ENCODE results near the gene DYSF. TPM values are rescaled to one million over a fixed set of nuclear protein-coding genes. Genes with fewer than 3 reads are reported as not detected.

Gene DYSF
- total and polyA plus RNA-seq, 2 donors (not counting 3 experiments of a cell fraction or from before 2014, with no cell fraction given), result 50.9 to 152 TPM

- H3K36me3 ChIP-seq (ENCODE audit: control insufficient read depth in 2 of 2, extremely low read depth in 1 of 2, insufficient read depth in 2 of 2, low read length in 2 of 2), result peaks cover 0 to 45% of the 10 kb centered on the region in 2 experiments
- H3K9me3 ChIP-seq (replicated peaks; ENCODE audit: control insufficient read depth, insufficient read depth, low read length), result no peaks in the 10 kb centered on the region
- no peaks in the 10 kb centered on the region for H3K27me3 ChIP-seq (ENCODE audit: control insufficient read depth in 2 of 2, insufficient read depth in 2 of 2, low read length in 2 of 2)
- FAIRE-seq (no peak), DNase-seq (ENCODE audit: low read depth, low spot score) (no peak)
- dilution Hi-C loops (cut with MboI; ENCODE audit: extremely low pct_ligation_motif_present, low sequenced_read_pairs), result no loop called here
- BruUV-seq (replicated peaks), result no TSS peak
- H2AFZ ChIP-seq (ENCODE audit: low read depth, low read length), result no peak overlapping the region
- TF ChIP-seq CTCF (IDR thresholded peaks at IDR 0.05; ENCODE audit: extremely low read depth in 1 of 2, insufficient read depth in 1 of 2, low read depth in 1 of 2, low read length in 2 of 2) (no peak), MAX (IDR thresholded peaks at IDR 0.05; ENCODE audit: insufficient read depth, insufficient read length) (no peak), POLR2AphosphoS5 (IDR thresholded peaks at IDR 0.05; ENCODE audit: insufficient read depth, low read depth, low read length) (no peak), EZH2 (IDR thresholded peaks at IDR 0.05; ENCODE audit: borderline replicate concordance, low read depth, low read length, severe bottlenecking) (no peak), POLR2A (IDR thresholded peaks at IDR 0.05; ENCODE audit: low read depth, low read length) (no peak), JUN (IDR thresholded peaks at IDR 0.05; ENCODE audit: borderline replicate concordance, insufficient read depth, insufficient read length, low read depth) (no peak), FOS (IDR thresholded peaks at IDR 0.05; ENCODE audit: borderline replicate concordance, insufficient read depth, low read length) (no peak), GATA2 (IDR thresholded peaks at IDR 0.05; ENCODE audit: insufficient read depth, insufficient read length, low read depth, low read length) (no peak), MYC (IDR thresholded peaks at IDR 0.05; ENCODE audit: low read depth, low read length) (no peak)
- no peak overlapping the region for H3K9ac ChIP-seq (replicated peaks; ENCODE audit: extremely low read depth, insufficient read depth, low read length)
- no peaks in the 10 kb centered on the region for H3K9me1 ChIP-seq (replicated peaks; ENCODE audit: control insufficient read depth, extremely low read depth, insufficient read depth, low read length)
- no peak overlapping the region for H3K4me3 ChIP-seq (replicated peaks in 1 of 3; ENCODE audit: insufficient read depth in 1 of 3, low read depth in 1 of 3, low read length in 3 of 3)
- POLR2A ChIA-PET, result no interaction called here
- CTCF ChIA-PET, result interaction anchor here (2.2 kb wide), 1 partner anchor 113 kb away, joined by 7 read pairs; no protein-coding TSS in a partner anchor
- no peak overlapping the region for H3K4me2 ChIP-seq (ENCODE audit: insufficient read depth, low read length)
- H4K20me1 ChIP-seq (replicated peaks; ENCODE audit: control insufficient read depth, extremely low read depth, insufficient read depth, low read length), result no peaks in the 10 kb centered on the region
- H3K27ac ChIP-seq (ENCODE audit: insufficient read depth, low read depth, low read length), result no peak overlapping the region
- H3K79me2 ChIP-seq (ENCODE audit: control insufficient read depth, insufficient read depth, low read length), result no peaks in the 10 kb centered on the region
- no peaks in the 10 kb centered on the region for H3K4me1 ChIP-seq (ENCODE audit: control insufficient read depth, extremely low read depth, insufficient read depth, low read length)
- intact Hi-C loops (cut with micrococcal nuclease), result no loop called here
Measured at GRCh38 chr2:71685073-71685848, 231.9 kb downstream of the DYSF start.

Data from endothelial cell of umbilical vein (primary cell).